H1 (cell line): Measurements from ENCODE around the gene DPP4. TPM values are rescaled to one million over a fixed set of nuclear protein-coding genes. Genes with fewer than 3 reads are reported as not detected.

Experiments used
- BACH1 ChIP-seq: IDR thresholded peaks from 2 replicates; pipeline ENCODE4 v1.6.1; 2012; ENCODE audit warnings: low read length, improper control_type of control experiment
- E2F6 ChIP-seq: IDR thresholded peaks from 2 replicates; pipeline ENCODE4 v1.6.1; 2012; ENCODE audit warnings: inconsistent platforms
- POLR2A ChIP-seq, 2 experiments: IDR thresholded peaks; 1 replicate in 1 of 2; 2 replicates in 1 of 2; pipeline ENCODE4 v1.6.1; 2011; ENCODE audit warnings: low read depth in 2 of 2, low read length in 2 of 2, mild to moderate bottlenecking in 2 of 2; ENCODE audit errors: control extremely low read depth in 1 of 2
- POU5F1 ChIP-seq: IDR thresholded peaks from 2 replicates; pipeline ENCODE4 v1.6.1; 2011; ENCODE audit warnings: low read depth, mild to moderate bottlenecking, low read length, moderate library complexity
- RBBP5 ChIP-seq: IDR thresholded peaks from 2 replicates; pipeline ENCODE4 v1.7.1; 2012; ENCODE audit warnings: low read depth, mild to moderate bottlenecking, inconsistent platforms, low read length, moderate library complexity, borderline replicate concordance
- RXRA ChIP-seq: IDR thresholded peaks from 2 replicates; pipeline ENCODE4 v1.6.1; 2011; ENCODE audit warnings: low read depth, mild to moderate bottlenecking, low read length, moderate library complexity; ENCODE audit not compliant: insufficient read depth
- polyA plus RNA-seq, 7 experiments: library from polyadenylated mRNA; depleted of rRNA in 3 of 7; stranded (reverse) in 5 of 7; unstranded in 2 of 7; fragments of >200 nt in 5 of 7; fragments of 200-250 nt in 2 of 7; gene quantifications; 1 replicate in 5 of 7; 2 replicates in 1 of 7; 4 replicates in 1 of 7; pipeline versions ENCODE4 v1.2.1 to v1.2.3, GENCODE V29; 2011 to 2013; ENCODE audit warnings: missing spikeins in 2 of 7, mixed read lengths in 2 of 7
- total RNA-seq: library from RNA; stranded (reverse); fragmentation: NEBNext Ultra II Directional; extraction: Animal tissue kit (Norgen Biotek cat#: 25700); gene quantifications from 2 replicates; pipeline ENCODE4 v1.2.1, GENCODE V29; 2021

DPP4 gene
- total and polyA plus RNA-seq, 2 of the 8 experiments (the other 6 are each of a cell fraction or from before 2014, with no cell fraction given), result 1.3 to 3.1 TPM

GRCh38 chr2:162116352-162116751, 42.3 kb upstream of the DPP4 start (continued):
- TF ChIP-seq E2F6, result no peak
- no peak for TF ChIP-seq POU5F1
- TF ChIP-seq RXRA, result no peak
- no peak for TF ChIP-seq RBBP5
- no peak for TF ChIP-seq POLR2A (IDR thresholded peaks at IDR 0.05; ENCODE audit: control extremely low read depth in 1 of 2, low read depth in 2 of 2, low read length in 2 of 2)
- TF ChIP-seq BACH1, result no peak
